Brain microvascular endothelial cell (primary cell): ENCODE data around the gene WSCD2.

Experiments
- DNase-seq: peaks from one replicate; pipeline ENCODE4 v3.0.0-alpha.2; 2020
- H3K27ac ChIP-seq: fragments of 250-450 bp; sonication (Bioruptor Pico); 2 replicates; pipeline ENCODE4 v1.5.1; 2020; ENCODE audit warnings: mild to moderate bottlenecking, moderate library complexity
- H3K27me3 ChIP-seq: fragments of 250-450 bp; sonication (Bioruptor Pico); replicated peaks from 2 replicates; pipeline ENCODE4 v1.5.1; 2020; ENCODE audit warnings: mild to moderate bottlenecking
- H3K36me3 ChIP-seq: fragments of 250-450 bp; sonication (Bioruptor Pico); replicated peaks from 2 replicates; pipeline ENCODE4 v1.5.1; 2020; ENCODE audit warnings: mild to moderate bottlenecking
- H3K4me3 ChIP-seq: 2 replicates; pipeline ENCODE4 v1.5.1; 2011; ENCODE audit warnings: low read depth, mild to moderate bottlenecking, control low read depth, low read length, moderate library complexity
- in situ Hi-C: cut with HindIII; loops from 2 replicates; pipeline ENCODE4 v1.10.0; 2017; ENCODE audit warnings: low sequenced_read_pairs, low pct_ligation_motif_present
- TF ChIP-seq, protein P1 (sequence below): IDR thresholded peaks from 2 replicates; pipeline ENCODE4 v1.5.1; 2011; ENCODE audit warnings: low read depth, mild to moderate bottlenecking, moderate library complexity, low read length, control low read depth, inconsistent platforms; ENCODE audit errors: missing control alignments

WSCD2 gene

DNA sequence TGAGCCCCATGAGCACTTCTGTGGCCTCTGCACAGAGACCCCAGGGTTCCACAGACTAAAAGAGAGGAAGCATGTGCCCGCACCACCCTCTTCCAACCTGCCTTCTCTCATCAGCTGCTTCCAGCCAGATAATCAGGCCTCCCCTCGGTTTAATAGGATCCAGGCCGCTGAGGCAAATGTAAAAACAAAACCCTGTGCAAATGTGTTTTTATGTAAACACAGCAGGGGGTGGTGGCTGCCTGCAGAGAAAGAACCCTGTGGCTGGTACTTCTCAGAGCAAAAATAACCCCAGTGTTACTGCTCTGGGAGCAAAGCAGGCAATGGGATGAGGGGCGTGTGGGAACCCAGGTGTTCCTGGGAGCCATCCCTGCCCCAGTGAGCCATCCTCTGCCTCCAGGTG lies 46.2 kb downstream of the WSCD2 start:
- H3K27ac ChIP-seq, result no peak overlapping the region
- TF ChIP-seq, protein P1, sequence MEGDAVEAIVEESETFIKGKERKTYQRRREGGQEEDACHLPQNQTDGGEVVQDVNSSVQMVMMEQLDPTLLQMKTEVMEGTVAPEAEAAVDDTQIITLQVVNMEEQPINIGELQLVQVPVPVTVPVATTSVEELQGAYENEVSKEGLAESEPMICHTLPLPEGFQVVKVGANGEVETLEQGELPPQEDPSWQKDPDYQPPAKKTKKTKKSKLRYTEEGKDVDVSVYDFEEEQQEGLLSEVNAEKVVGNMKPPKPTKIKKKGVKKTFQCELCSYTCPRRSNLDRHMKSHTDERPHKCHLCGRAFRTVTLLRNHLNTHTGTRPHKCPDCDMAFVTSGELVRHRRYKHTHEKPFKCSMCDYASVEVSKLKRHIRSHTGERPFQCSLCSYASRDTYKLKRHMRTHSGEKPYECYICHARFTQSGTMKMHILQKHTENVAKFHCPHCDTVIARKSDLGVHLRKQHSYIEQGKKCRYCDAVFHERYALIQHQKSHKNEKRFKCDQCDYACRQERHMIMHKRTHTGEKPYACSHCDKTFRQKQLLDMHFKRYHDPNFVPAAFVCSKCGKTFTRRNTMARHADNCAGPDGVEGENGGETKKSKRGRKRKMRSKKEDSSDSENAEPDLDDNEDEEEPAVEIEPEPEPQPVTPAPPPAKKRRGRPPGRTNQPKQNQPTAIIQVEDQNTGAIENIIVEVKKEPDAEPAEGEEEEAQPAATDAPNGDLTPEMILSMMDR, result no peak
- in situ Hi-C loops, result no loop called here
- no peak overlapping the region for H3K4me3 ChIP-seq
- H3K27me3 ChIP-seq, result no peaks in the 10 kb centered on the region
- DNase-seq, result no peak
- no peaks in the 10 kb centered on the region for H3K36me3 ChIP-seq

DNA sequence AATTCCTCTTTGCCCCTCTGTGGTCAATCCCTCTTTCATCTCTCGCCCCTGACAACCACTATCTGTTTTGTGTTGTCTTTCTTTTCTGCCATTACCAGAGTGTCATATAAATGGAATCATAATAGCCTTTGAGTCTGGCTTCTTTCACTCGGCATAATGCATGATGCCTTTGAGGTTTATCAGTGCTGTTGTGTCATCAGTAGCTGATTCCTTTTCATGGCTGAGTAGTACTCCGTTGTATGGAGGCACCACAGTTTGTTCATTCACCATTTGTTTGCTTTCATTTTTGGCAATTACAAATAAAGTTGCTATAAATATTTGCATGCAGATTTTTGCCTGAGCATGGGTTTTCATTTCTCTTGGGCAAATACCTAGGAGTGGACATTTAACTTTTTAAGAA lies 47.2 kb downstream of the WSCD2 start:
- TF ChIP-seq, protein P1, result no peak
- H3K36me3 ChIP-seq, result no peaks in the 10 kb centered on the region
- H3K27me3 ChIP-seq, result no peaks in the 10 kb centered on the region
- DNase-seq, result no peak
- no peak overlapping the region for H3K27ac ChIP-seq
- H3K4me3 ChIP-seq, result no peak overlapping the region
- in situ Hi-C loops, result no loop called here

DNA sequence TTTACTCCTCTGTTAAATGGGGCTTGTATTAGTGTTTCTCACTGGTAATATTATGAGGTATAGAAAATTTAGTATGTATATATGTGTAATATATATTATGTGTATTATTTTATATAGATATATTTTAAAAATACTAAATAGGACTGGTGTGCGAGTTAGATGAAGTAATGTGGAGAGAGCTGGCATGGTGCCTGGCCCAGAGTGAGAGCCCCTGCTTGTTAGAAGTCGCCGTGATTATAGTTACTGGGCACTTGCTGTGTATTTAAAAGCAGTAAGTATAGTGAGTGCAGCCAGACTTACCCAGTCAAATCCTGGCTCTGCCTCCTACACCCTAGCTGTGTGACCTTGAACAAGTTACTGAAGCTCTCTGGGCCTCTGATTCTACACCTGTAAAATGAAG lies 48.0 kb downstream of the WSCD2 start:
- TF ChIP-seq, protein P1, result no peak
- H3K27ac ChIP-seq, result no peak overlapping the region
- no peak overlapping the region for H3K4me3 ChIP-seq
- in situ Hi-C loops, result no loop called here
- no peaks in the 10 kb centered on the region for H3K27me3 ChIP-seq
- no peaks in the 10 kb centered on the region for H3K36me3 ChIP-seq
- DNase-seq, result no peak

DNA sequence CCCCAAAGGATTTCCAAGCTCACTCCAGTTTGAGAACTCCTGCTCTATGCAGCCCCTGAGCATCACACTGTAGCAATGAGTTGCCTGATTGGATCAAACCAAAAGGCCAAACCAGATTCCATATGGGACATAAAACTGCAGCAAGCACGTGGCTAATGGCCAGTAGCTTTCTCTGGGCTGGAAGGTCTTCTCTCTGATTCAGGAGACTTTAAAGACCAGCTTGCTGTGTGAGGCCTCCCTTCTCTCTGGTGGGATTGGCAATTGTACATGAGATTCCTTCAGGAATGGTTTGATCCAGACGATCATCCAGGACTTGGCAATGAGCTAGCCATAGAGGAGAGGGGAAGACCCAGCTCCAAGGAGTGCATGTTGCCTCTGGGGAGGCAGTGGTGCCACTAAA lies 50.2 kb downstream of the WSCD2 start:
- no peak for DNase-seq
- Histone ChIP-seq H3K4me3 (no peak overlapping the region), H3K36me3 (no peaks in the 10 kb centered on the region), H3K27me3 (no peaks in the 10 kb centered on the region), H3K27ac (no peak overlapping the region)
- TF ChIP-seq, protein P1, result no peak
- in situ Hi-C loops, result no loop called here

DNA sequence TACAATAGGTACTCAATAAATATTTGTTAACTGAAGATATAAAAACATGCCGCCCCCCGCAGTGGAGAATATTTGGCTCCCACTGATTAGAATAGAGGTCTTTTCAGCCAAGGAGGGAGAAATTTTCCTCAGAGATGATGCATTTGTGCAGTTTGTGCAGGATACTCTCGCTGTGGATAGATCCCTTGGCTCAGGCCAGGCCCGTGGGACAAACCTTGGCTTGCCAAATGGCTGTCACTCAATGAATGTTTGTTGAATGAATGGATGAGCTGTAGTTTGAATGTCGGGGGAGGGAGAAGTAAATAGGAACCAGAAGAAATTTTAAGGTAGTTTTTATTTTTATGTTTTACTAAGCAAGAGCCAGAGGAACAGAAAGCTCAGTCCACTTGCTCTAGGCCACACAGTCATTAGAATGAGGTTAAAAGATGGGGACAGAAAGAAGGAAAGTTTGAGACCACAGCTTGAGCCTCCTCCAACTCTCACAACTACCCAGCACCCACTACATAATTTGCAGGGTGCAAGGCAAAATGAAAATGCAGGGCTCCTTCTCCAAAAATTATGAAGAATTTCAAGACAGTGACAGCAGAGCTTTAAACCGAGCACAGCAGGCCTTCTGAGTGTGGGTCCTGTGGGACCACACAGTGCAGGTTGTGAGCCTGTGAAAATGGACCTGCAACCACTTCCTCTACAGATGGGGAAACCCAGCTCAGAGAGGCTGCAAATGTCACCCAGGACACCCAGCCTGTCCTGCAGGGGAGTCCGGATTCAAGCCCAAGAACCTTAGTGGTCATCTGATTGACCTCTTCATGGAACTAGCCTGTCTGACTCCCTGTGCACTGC lies 51.4 kb downstream of the WSCD2 start:
- H3K4me3 ChIP-seq, result no peak overlapping the region
- H3K27me3 ChIP-seq, result no peaks in the 10 kb centered on the region
- TF ChIP-seq, protein P1, result no peak
- in situ Hi-C loops, result no loop called here
- no peak for DNase-seq
- H3K27ac ChIP-seq, result no peak overlapping the region
- no peaks in the 10 kb centered on the region for H3K36me3 ChIP-seq

DNA sequence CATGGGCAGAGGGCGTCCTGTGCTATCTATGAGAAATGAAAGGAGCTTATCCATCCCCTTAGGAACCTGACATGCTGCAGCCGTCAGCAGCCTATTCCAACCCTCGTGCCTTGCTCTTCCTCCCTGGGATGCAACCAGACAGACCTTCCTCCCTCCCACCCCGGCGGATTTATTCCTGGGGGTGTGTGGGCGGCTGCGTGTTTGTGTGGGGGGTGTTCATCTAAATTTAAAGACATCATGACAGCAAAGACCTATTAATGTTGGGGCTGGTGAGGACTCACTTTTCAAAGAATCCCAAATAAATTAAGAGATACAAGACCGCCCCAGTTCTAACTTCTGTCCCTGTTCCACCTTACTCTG lies 52.0 kb downstream of the WSCD2 start:
- no peak overlapping the region for H3K4me3 ChIP-seq
- TF ChIP-seq, protein P1, result no peak
- H3K27ac ChIP-seq, result no peak overlapping the region
- no peaks in the 10 kb centered on the region for H3K27me3 ChIP-seq
- no peaks in the 10 kb centered on the region for H3K36me3 ChIP-seq
- no peak for DNase-seq
- in situ Hi-C loops, result no loop called here
